HCT116 (cell line): ENCODE measurements around the gene SLC25A31.

Experiments
- ATF3 ChIP-seq: IDR thresholded peaks from 2 replicates; pipeline ENCODE4 v1.6.1; 2012
- CEBPB ChIP-seq: IDR thresholded peaks from 2 replicates; pipeline ENCODE4 v1.6.1; 2012; ENCODE audit warnings: low read depth
- CTCF ChIP-seq, 3 experiments: fragments of 200-600 bp in 1 of 3; sonication (generic) in 1 of 3; IDR thresholded peaks in 2 of 3; conservative IDR thresholded peaks in 1 of 3; 2 replicates each; pipeline ENCODE4 v1.5.1; 2012 to 2017; ENCODE audit warnings: low read depth in 2 of 3, low read length in 2 of 3, antibody characterized with exemption in 1 of 3, borderline replicate concordance in 1 of 3, control low read depth in 1 of 3, mild to moderate bottlenecking in 1 of 3, mixed read lengths in 1 of 3, mixed run types in 1 of 3, moderate library complexity in 1 of 3; ENCODE audit not compliant: insufficient read depth in 1 of 3
- EZH2 ChIP-seq: fragments of 200-600 bp; sonication (generic); IDR thresholded peaks from 2 replicates; pipeline ENCODE4 v1.6.1; 2017; ENCODE audit warnings: antibody characterized with exemption, mixed run types
- EZH2phosphoT487 ChIP-seq: fragments of 200-600 bp; IDR thresholded peaks from 2 replicates; pipeline ENCODE4 v1.6.1; 2018; ENCODE audit warnings: antibody characterized with exemption, borderline replicate concordance
- SP1 ChIP-seq: IDR thresholded peaks from 2 replicates; pipeline ENCODE4 v1.6.1; 2012; ENCODE audit warnings: low read depth
- SRF ChIP-seq: IDR thresholded peaks from 2 replicates; pipeline ENCODE4 v1.6.1; 2012; ENCODE audit warnings: low read depth
- ZNF274 ChIP-seq: fragments of 200-500 bp; sonication (Bioruptor generic); IDR thresholded peaks from 2 replicates; pipeline ENCODE4 v1.6.1; 2014; ENCODE audit warnings: mild to moderate bottlenecking, low read depth, low read length, inconsistent platforms

DNA sequence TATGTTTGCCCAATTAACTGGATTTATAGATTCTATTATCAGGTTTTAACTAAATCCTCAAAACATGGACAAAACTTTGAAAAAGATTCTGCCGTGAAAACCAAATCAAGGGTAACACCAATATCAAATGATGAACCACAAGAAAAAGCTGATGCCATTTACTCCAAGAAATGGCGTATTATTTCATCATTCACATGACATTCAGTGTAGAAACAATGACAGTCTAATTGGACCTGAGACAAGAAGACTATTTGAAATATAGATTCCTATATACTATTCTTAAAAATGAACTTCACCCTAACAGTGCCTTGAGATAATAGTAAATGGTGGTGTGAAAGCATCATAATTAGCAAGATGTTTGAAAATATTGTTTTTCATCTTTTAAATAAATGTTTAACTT, 4.8 kb downstream of the SLC25A31 start:
- TF ChIP-seq CTCF (IDR thresholded peaks at IDR 0.05 in 2 of 3, conservative IDR thresholded peaks at IDR 0.05 in 1 of 3; ENCODE audit: borderline replicate concordance in 1 of 3, insufficient read depth in 1 of 3, low read depth in 2 of 3, low read length in 2 of 3): no peak
- no peak for TF ChIP-seq SRF
- no peak for TF ChIP-seq ZNF274
- no peak for TF ChIP-seq SP1
- TF ChIP-seq EZH2phosphoT487: no peak
- no peak for TF ChIP-seq ATF3
- TF ChIP-seq EZH2: no peak
- TF ChIP-seq CEBPB: no peak
